22Rv1 (cell line): ENCODE results near the gene GLIS1.
"Not testable (repeated sequence)": the region's sequence is repeated elsewhere in the genome, so short reads cannot be mapped to it uniquely, and the experiment has no call there.

Experiments used
- CTCF ChIP-seq: fragments of 450-650 bp; IDR thresholded peaks from 2 replicates; pipeline ENCODE4 v1.5.1; 2017; ENCODE audit warnings: mild to moderate bottlenecking
- ZFX ChIP-seq: fragments of 450-650 bp; IDR thresholded peaks from 2 replicates; pipeline ENCODE4 v1.6.1; 2017; ENCODE audit warnings: antibody characterized with exemption, borderline replicate concordance

DNA sequence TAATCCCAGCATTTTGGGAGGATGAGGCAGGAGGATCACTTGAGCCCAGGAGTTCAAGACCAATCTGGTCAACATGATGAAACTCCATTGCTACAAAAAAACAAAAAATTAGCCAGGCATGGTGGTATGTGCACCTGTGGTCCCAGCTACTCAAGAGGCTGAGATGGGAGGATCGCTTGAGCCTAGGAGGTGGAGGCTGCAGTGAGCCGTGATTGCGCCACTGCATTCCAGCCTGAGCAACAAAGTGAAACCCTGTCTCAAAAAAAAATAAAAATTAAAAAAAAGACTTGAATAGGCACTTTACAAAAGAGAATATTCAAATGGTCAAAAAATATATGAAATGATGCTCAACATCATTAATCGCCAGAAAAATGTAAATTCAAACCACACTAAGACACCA lies 91.0 kb downstream of the GLIS1 start:
- not testable (repeated sequence) for TF ChIP-seq CTCF, ZFX
